Small intestine (tissue), 16 donors: ENCODE data around the gene EOMES. TPM values are rescaled to one million over a fixed set of nuclear protein-coding genes. Genes with fewer than 3 reads are reported as not detected.
"Not testable (repeated sequence)": the region's sequence is repeated elsewhere in the genome, so short reads cannot be mapped to it uniquely, and the experiment has no call there.

Experiments
- DNase-seq, 2 donors: peaks; one replicate each; pipeline versions ENCODE4 v3.0.0 to v3.0.0-alpha.2; 2013
- FAIRE-seq: peaks from 2 replicates; lab custom pipeline; 2012; peaks lifted over from hg19 to GRCh38; lab: Jason Lieb, UNC
- H3K27ac ChIP-seq, 3 donors: one replicate each; pipeline ENCODE4 v1.5.1; 2013; ENCODE audit warnings: low read length in 2 of 3, mild to moderate bottlenecking in 2 of 3, control low read depth in 1 of 3, inconsistent platforms in 1 of 3, low read depth in 1 of 3, moderate library complexity in 1 of 3
- H3K27me3 ChIP-seq, 3 donors: one replicate each; pipeline ENCODE4 v1.6.1; 2013; ENCODE audit warnings: low read length in 3 of 3, inconsistent platforms in 1 of 3; ENCODE audit not compliant: control insufficient read depth in 3 of 3, insufficient read depth in 3 of 3
- H3K36me3 ChIP-seq, 3 donors: one replicate each; pipeline ENCODE4 v1.6.1; 2013; ENCODE audit warnings: low read length in 3 of 3, inconsistent platforms in 1 of 3, low read depth in 1 of 3, mild to moderate bottlenecking in 1 of 3, moderate library complexity in 1 of 3; ENCODE audit not compliant: control insufficient read depth in 3 of 3, insufficient read depth in 2 of 3
- H3K4me1 ChIP-seq, 3 donors: one replicate each; pipeline ENCODE4 v1.6.1; 2013; ENCODE audit warnings: low read length in 2 of 3, inconsistent platforms in 1 of 3, low read depth in 1 of 3, mild to moderate bottlenecking in 1 of 3, moderate library complexity in 1 of 3; ENCODE audit not compliant: control insufficient read depth in 3 of 3, insufficient read depth in 2 of 3
- H3K4me3 ChIP-seq, 3 donors: one replicate each; pipeline ENCODE4 v1.5.1; 2013; ENCODE audit warnings: low read length in 3 of 3, control low read depth in 1 of 3, inconsistent platforms in 1 of 3, low read depth in 1 of 3, mild to moderate bottlenecking in 1 of 3, moderate library complexity in 1 of 3
- H3K9me3 ChIP-seq, 2 donors: one replicate each; pipeline ENCODE4 v1.6.1; 2013; ENCODE audit warnings: low read depth in 1 of 2, low read length in 1 of 2; ENCODE audit not compliant: control insufficient read depth in 2 of 2, insufficient read depth in 1 of 2
- WGBS, 3 donors: extraction: QIAGEN DNeasy Blood & Tissue Kit; methylation state at CpG; one replicate each; pipeline ENCODE4 v1.1.7; 2013; 5-methylcytosine and 5-hydroxymethylcytosine counted together
- long read RNA-seq, 10 donors: transcript quantifications; one replicate each; lab custom pipeline, GENCODE V29; 2026
- polyA plus RNA-seq, 4 donors: library from polyadenylated mRNA; stranded (reverse) in 3 of 4; unstranded in 1 of 4; fragments of 200-250 nt in 3 of 4; fragments of 120-200 nt in 1 of 4; gene quantifications; one replicate each; pipeline versions ENCODE4 v1.2.1 to v1.2.3, GENCODE V29; 2013
- donor health status: healthy with polysubstance abuse.
- donor health status: control.
- donor health status: control.
- donor health status: Bipolar disorder and iron deficiency.
- donor health status: healthy.

Gene EOMES
- under 1 TPM in 2 of 4 donors, not detected in 2; 0.13 to 0.40 TPM for polyA plus RNA-seq
- long read RNA-seq, donor 1 = 0 reads
- long read RNA-seq, donor 2 = 0 reads
- long read RNA-seq, donor 3 = 0 reads
- long read RNA-seq, donor 4 = 0 reads
- long read RNA-seq, donor 5 = 0 reads
- long read RNA-seq, donor 6 = 0 reads
- long read RNA-seq, donor 7 = 0 reads
- long read RNA-seq, donor 8 = 0 reads
- long read RNA-seq, donor 9 = 0 reads
- long read RNA-seq, donor 10 = 0 reads

DNA sequence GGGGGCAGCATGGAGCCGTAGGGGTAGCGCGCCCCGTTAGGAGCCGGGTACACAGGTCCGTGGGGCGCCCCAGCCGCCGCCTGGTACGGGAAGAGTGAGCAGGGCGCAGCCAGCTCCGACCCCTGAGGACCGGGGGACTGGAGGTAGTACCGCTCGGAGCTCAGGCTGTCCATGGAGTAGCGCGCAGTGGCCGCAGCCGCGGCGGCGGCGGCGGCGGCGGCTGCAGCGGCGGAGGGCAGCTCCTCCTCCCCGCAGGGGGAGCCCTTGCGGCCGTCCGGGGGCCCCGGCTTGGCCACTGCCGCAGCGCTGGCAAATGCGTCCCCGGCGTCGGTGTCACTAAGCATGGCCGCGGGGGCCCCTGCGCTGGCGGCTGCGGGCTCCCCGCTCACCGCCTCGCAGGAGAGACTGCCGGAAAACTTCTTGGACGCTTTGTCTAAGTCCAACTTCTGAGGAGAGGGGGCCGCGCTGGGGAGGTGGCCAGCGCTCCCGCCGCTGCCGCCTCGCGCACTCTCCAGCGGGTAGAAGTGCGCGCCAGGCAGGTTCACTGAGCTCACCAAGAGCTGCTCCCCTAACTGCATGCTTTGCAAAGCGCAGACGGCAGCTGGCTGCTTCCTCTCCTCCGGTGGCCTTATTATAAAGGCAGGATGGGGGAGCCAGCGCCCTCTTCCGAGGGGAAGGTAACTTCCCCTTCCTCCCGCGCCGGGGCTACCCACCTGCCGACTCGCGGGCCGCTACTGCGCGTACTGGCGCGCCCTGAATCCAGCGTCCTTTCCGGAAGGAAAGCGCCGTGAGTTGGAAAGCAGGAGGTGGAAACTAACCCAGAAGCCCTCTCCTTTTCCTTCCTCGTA, at the start of gene EOMES:
Gene EOMES, minus strand, starts transcription at position 607 of the 848 bp plus-strand sequence. Its CDS starts 29 bp downstream, at position 578.
- WGBS, 3 donors = 0 to 1% (median 1%) methylated on average over 32 to 81 of the region's 81 CpGs
- Histone ChIP-seq H3K9me3 (no peaks in the 10 kb centered on the region), H3K27ac (no peak within 1 kb of the TSS), H3K27me3 (peaks cover 7 to 87% (median 50%) of the 10 kb centered on the region in 3 donors), H3K36me3 (no peaks in the 10 kb centered on the region), H3K4me1 (peaks cover 2 to 11% (median 5%) of the 10 kb centered on the region in 3 donors), H3K4me3 (peak within 1 kb of the TSS; percentile 10 to 53 (median 19))
- DNase-seq (peak; percentile 46 to 65), FAIRE-seq (no peak)

DNA sequence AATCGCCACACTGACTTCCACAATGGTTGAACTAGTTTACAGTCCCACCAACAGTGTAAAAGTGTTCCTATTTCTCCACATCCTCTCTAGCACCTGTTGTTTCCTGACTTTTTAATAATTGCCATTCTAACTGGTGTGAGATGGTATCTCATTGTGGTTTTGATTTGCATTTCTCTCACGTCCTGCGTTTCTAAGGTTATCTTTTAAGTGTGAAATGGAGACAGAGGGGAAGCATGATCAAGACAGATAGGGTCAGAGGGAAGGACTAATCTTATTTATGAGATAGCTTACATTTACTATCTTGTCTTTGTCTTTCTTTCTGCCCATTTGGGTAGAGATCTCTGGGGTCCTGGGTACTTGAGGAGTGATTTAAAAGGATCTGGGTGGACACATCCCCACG, 48.3 kb upstream of the EOMES start:
- H3K4me3 ChIP-seq, H3K9me3 ChIP-seq, H3K4me1 ChIP-seq, H3K27ac ChIP-seq, H3K27me3 ChIP-seq, H3K36me3 ChIP-seq, DNase-seq, FAIRE-seq: not testable (repeated sequence)
- WGBS, 3 donors = 16 to 27% (median 24%) methylated on average over 3 of the region's 4 CpGs

DNA sequence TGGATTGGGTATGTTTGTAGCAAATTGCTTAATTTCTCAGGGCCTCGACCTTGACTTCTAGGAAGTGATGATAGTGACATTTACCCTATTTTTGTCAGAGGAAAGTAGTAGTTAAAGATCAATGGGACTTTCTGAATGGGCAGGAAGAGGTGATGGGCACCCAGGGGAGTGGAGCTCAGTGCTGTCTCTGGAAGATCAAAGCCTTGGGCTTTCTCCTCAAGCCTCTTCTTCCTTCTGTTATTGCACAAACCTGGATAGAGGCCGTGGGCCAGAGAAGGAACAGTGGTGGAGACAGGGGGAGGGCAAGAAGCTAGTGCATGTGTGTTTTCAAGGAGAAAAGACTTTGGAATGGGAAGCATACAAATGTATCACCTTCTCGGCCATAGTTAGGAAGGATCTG, 44.9 kb upstream of the EOMES start:
- no peak overlapping the region for H3K4me3 ChIP-seq
- no peaks in the 10 kb centered on the region for H3K9me3 ChIP-seq
- H3K27me3 ChIP-seq = no peaks in the 10 kb centered on the region
- DNase-seq (no peak), FAIRE-seq (no peak)
- H3K27ac ChIP-seq = no peak overlapping the region
- WGBS, 3 donors = 48 to 56% (median 51%) methylated on average over 3 of the region's 3 CpGs
- no peaks in the 10 kb centered on the region for H3K36me3 ChIP-seq
- H3K4me1 ChIP-seq = peaks cover 0 to 3% (median 0%) of the 10 kb centered on the region in 3 donors

DNA sequence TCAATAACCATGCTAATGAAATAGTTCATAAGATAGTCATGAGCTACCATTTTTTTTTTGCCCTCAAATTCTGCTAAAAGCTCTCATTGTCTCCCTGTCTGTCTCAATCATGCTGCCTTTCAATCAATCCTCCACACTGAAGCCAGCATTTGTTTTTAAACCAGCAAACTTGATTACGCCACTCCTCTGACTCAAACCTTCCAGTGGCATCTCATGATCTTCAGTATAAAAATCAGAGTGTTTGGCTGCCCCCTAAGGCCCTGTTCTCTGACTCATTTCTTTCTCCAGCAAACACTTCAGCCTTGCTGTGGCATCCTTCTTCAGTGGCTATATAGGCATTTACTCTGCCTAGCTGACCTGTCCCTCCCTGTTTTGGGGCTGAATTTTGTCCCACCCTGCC, 36.0 kb upstream of the EOMES start:
- no peaks in the 10 kb centered on the region for H3K9me3 ChIP-seq
- H3K27ac ChIP-seq = no peak overlapping the region
- no peaks in the 10 kb centered on the region for H3K4me1 ChIP-seq
- DNase-seq (no peak), FAIRE-seq (no peak)
- no peak overlapping the region for H3K4me3 ChIP-seq
- WGBS, 3 donors = 77 to 96% (median 93%) methylated on average over 1 of the region's 1 CpG
- H3K27me3 ChIP-seq = peaks cover 0 to 3% (median 0%) of the 10 kb centered on the region in 3 donors
- H3K36me3 ChIP-seq = no peaks in the 10 kb centered on the region

DNA sequence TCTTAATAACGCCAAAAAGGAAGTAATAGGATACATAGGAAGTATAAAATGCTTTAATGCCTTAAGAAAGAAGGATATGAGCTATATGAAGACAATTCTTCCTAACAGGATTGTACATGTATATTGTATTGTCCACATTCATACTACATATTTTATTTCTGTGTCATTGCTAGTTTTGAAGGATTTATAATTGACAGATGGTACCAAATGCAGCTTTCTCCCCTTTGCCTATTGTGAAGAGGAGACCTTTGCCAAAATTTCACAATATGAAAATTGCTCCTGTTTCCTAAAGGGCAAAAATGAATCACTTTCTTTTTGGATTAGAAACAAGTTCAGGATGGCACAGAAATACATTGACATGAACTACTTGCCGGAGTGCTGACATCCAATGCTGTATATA, 34.8 kb upstream of the EOMES start:
- Histone ChIP-seq H3K4me1 (no peaks in the 10 kb centered on the region), H3K9me3 (no peaks in the 10 kb centered on the region), H3K27ac (no peak overlapping the region), H3K36me3 (no peaks in the 10 kb centered on the region), H3K27me3 (peaks cover 0 to 3% (median 0%) of the 10 kb centered on the region in 3 donors), H3K4me3 (no peak overlapping the region)
- FAIRE-seq (no peak), DNase-seq (no peak)
- 55 to 69% (median 56%) methylated on average over 2 of the region's 2 CpGs for WGBS, 3 donors

DNA sequence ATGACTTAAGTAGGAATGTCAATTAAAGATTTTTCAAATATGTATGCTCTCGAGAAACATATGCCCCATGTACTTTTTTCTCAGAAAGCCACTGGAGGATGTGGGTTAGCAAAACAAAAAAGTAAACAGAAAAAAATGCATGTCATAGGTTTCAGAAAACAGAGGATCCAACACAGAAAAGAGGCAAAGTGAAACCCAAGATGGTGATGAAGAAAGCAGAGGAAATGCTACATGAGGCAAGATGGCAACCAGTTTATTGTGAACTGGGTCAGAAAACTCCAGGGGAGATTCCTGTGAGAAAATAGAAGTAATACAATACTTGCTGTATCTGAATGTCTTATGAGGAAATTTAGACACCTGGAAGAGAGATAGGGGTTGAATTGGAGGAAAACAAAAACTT, 30.8 kb upstream of the EOMES start:
- no peaks in the 10 kb centered on the region for H3K4me1 ChIP-seq
- no peaks in the 10 kb centered on the region for H3K9me3 ChIP-seq
- peaks cover 0 to 3% (median 0%) of the 10 kb centered on the region in 3 donors for H3K27me3 ChIP-seq
- H3K4me3 ChIP-seq = no peak overlapping the region
- FAIRE-seq = no peak
- WGBS, 3 donors = 53 to 89% (median 74%) methylated on average over 1 of the region's 1 CpG
- H3K36me3 ChIP-seq = no peaks in the 10 kb centered on the region
- peak in 1 of 2 donors; percentile 7 for DNase-seq
- no peak overlapping the region for H3K27ac ChIP-seq

DNA sequence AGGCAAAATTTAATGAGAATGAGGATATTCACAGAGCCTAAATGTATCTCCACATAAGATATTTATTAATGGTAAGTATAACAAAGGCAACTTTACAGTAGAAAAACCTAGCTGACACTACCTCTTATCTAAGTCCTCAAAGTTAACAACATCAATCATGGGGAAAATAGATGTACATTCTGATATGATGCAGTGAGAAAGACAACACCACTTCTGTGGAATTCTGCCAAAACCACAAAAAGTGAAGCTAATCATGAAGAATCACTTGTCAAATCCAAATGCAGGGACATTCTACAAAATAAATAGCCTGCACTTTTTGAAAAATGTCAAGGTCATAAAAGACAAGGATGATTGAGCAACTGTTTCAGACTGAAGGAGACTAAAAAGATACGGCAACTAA, 27.5 kb upstream of the EOMES start:
- no peak for FAIRE-seq
- no peak overlapping the region for H3K27ac ChIP-seq
- H3K9me3 ChIP-seq = no peaks in the 10 kb centered on the region
- H3K4me3 ChIP-seq = no peak overlapping the region
- WGBS, 3 donors = 78 to 90% (median 78%) methylated on average over 1 of the region's 1 CpG
- no peaks in the 10 kb centered on the region for H3K36me3 ChIP-seq
- DNase-seq = no peak
- H3K4me1 ChIP-seq = no peaks in the 10 kb centered on the region
- H3K27me3 ChIP-seq = no peaks in the 10 kb centered on the region

DNA sequence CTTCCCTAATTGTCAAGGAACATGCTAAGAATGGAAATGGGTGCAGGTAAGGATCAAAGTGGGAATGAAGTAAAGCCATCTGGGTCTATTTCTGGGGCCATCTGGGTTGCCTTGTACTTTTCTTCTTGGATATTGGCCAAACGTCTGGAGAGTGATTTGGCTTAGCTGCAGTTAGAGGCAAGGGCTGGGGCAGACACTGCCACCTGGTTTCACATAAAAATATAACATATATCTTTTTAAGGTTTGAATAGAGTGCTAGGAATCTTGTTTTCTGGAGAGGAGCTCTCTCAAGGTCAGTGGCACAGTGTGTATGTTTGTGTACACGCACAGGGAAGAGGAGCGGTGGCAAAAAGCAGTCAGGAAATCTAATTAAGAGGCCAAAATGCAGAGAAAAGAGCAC, 24.7 kb upstream of the EOMES start:
- no peaks in the 10 kb centered on the region for H3K9me3 ChIP-seq
- H3K27me3 ChIP-seq = no peaks in the 10 kb centered on the region
- H3K36me3 ChIP-seq = no peaks in the 10 kb centered on the region
- DNase-seq (no peak), FAIRE-seq (no peak)
- no peaks in the 10 kb centered on the region for H3K4me1 ChIP-seq
- WGBS, 3 donors = 69 to 77% (median 73%) methylated on average over 3 of the region's 3 CpGs
- no peak overlapping the region for H3K27ac ChIP-seq
- no peak overlapping the region for H3K4me3 ChIP-seq
